OCI-LY1 (cell line): ENCODE measurements around the gene WAS.

Experiments used
- CTCF ChIP-seq: fragments of 200-600 bp; sonication (generic), shearing (Covaris generic); IDR thresholded peaks from 2 replicates; pipeline ENCODE4 v1.5.1; 2017; ENCODE audit warnings: mild to moderate bottlenecking, antibody characterized with exemption, low read length, moderate library complexity, mixed read lengths
- EZH2 ChIP-seq: fragments of 200-600 bp; sonication (generic), shearing (Covaris generic); IDR thresholded peaks from 2 replicates; pipeline ENCODE4 v1.8.0; 2017; ENCODE audit warnings: borderline replicate concordance, mixed run types, mild to moderate bottlenecking, antibody characterized with exemption, low read length, moderate library complexity, mixed read lengths

- TF ChIP-seq CTCF (no peak), EZH2 (no peak)
Measured at GRCh38 chrX:48702716-48703115, 19.1 kb downstream of the WAS start.
